Endometrial microvascular endothelial cells (primary cell): Measurements from ENCODE around the gene ACP7. TPM values are rescaled to one million over a fixed set of nuclear protein-coding genes. Genes with fewer than 3 reads are reported as not detected.
"Not testable (repeated sequence)": the region's sequence is repeated elsewhere in the genome, so short reads cannot be mapped to it uniquely, and the experiment has no call there.

Source experiments
- in situ Hi-C: cut with HindIII; loops from 2 replicates; pipeline ENCODE4 v1.10.0; 2017; ENCODE audit warnings: low sequenced_read_pairs, low pct_unique_long_range_greater_than_20kb; ENCODE audit errors: inconsistent ontology term
- total RNA-seq: library from RNA; depleted of rRNA; stranded (reverse); fragments of >200 nt; gene quantifications from one replicate; pipeline ENCODE4 v1.2.3, GENCODE V29; 2015; ENCODE audit errors: inconsistent ontology term

Gene ACP7
- total RNA-seq, 1 donor from 2014 or later: not detected

DNA sequence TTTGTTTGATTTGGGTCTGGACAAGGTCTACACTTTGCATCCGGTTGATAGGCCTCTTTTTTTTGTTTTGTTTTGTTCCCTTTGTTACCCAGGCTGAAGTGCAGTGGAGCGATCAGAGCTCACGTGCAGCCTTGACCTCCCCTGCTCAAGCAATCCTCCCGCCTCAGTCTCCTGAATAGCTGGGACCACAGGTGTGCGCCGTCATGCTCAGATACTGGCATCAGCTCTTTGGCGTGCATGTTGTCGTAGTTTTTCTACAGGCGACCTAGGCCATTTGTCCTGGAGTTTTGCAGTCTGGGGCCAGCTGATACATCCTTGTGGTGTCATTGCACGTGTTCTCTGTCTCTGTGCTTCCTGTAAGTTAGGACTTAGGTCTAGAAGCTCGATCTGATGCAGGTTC, 57.8 kb downstream of the ACP7 start:
- in situ Hi-C loops: no loop called here

DNA sequence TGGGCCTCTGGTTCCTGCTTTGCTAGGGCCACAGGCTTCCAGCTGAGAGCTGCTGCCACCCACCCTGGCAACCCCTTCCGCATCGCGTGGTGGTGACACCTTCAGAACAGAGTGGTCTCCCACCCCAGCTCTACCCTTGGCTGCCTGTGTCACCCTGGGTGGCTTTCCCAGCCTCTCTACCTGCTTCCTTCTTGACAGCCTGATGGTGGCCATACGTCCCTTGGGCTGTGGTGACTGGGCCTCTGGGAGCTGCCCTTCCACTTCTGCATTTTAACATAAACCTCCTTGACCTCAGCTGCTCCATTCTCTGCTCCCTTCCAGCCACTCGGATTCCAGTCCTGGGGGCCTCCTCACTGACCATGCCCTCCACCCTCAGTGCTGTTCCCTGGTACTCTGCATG, 58.5 kb downstream of the ACP7 start:
- in situ Hi-C loops: no loop called here

DNA sequence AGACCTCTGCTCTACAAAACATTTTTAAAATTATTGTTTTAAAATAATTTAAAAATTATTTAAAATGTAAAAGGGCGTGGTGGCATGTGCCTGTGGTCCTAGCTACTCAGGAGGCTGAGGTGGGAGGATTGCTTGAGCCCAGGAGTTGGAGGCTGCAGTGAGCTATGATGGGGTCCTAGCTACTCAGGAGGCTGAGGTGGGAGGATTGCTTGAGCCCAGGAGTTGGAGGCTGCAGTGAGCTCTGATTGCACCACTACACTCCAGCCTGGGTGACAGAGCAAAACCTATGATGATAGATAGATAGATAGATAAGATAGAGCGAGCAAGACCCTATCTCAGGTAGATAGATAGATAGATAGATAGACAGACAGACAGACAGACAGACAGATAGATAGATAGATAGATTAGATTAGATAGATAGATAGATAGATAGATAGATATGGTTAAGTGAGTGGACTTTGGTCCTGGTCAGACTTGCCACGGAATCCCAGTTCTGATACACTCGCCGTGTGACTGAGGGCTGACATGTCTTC, 59.7 kb downstream of the ACP7 start:
- in situ Hi-C loops: not testable (repeated sequence)

DNA sequence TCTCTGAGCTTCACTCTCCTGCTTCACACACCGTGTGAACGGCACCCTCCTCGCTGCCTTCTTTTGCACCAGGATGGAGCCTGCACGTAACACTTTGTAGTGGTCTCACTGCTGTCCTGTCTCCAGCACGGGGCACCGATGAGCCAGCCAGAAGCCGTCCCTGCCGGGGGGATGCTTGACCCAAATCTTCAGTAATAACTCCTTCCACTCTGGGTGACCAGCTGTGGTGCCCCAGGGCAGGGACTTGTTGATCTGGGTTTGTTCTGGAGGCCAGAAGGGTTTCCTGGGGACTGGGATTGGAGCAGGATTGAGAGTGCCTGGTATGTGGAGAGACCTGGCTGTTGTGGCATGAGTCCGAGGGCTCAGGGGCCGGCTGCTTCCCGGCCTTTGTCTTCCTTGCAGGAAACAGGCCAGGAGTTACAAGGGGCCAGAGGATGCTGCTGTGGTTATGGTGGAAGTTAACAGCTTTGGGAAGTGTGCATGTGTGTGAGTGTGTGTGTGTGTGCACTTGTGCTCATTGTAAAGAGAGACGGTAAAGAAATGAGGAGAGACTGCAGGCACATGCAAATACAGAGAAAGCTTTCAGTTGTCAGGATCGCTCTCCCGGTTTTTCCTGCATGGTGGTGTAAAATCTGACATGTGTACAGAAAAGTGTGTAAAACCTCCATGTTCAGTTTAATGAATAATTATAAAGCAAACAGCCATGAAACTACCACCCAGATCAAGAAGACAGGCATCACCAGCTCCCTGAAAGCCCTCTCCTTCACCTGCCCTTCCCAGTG, 60.3 kb downstream of the ACP7 start:
- in situ Hi-C loops: no loop called here

DNA sequence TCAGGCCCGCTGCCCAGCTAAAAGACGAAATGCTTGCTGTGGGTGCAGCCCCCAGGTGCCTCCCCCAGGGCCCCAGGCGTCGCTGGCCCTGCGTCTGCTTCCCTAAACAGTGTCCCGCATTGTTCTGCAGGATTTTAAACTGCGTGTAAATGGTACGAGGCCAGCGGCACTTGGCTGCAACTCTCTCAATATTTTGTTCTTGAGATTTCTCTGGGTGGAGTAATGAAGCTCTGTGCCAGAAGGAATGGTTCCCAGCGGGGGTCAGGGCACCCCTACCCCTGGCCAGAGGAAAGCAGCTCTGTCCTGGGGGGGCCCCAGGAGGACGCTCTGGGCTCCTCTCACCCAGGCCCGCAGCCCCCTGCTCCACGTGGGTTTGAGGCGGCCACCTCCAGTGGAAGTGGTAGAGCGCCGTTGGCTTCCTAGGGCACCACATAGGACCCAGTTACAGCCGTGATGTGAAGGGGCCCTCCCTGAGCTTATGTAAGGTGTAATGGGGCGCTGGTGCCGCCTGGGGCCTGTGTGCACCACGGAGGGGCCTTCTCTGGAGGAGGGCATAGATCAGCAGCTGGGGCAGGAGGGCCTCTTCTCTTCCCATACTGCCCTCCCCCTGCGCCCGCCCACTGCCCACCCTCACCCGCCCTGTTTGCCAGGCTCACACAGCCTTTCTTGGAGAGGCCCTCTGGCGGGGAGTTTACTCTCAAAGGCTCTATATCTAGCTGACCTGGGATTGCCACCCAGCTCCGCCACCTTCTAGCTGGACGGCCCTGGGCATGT, 61.2 kb downstream of the ACP7 start:
- in situ Hi-C loops: no loop called here

DNA sequence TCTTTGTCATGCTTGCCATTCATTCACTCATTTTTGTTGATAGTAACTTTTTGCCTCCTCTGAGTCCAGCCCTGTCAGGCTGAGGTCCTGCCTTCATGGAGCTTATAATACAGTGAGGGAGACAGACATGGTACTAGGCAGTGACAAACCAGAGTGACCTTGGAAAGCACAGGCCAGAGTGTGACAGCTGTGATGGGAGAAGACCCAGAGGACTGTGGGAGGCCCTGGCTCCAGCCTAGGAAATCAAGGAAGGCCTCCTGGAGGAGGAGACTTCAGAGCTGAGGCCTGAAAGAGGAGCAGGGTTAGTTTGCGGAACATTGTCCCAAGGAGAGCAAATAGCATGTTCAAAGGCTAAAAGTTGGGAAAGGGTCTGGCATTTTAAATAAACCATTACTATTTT, 61.9 kb downstream of the ACP7 start:
- in situ Hi-C loops: no loop called here

DNA sequence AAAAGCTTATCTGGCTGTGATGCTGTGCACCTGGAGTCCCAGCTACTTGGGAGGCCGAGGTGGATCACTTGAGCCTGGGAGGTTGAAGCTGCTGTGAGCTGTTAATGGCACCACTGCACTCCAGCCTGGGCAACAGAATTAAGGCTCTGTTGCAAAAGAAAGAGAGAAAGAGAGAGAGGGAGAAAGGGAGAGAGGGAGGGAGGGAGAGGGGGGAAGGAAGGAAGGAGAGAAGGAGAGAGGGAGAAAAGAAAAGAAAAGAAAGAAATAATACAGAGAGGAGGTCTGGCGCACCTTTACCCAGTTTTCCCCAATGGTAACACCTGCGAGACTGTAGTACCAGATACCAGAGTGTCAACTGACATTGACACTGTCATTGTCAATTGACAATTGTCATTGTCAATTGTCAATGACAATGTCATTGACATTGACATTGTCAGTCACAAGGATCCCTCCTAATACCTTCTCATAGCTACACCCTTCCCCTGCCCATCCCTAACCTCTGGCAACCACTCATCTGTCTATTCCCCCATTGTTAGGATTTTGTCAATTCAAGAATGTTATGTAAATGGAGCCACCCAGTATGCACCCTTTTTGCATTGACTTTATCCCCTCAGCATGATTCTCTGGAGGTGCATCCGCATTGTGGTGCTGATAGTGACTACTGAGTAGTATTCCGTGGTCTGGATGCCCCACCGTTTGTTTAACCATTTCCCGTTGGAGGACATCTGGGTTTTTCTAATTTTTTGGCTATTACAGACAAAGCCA, 62.7 kb downstream of the ACP7 start:
- in situ Hi-C loops: no loop called here

DNA sequence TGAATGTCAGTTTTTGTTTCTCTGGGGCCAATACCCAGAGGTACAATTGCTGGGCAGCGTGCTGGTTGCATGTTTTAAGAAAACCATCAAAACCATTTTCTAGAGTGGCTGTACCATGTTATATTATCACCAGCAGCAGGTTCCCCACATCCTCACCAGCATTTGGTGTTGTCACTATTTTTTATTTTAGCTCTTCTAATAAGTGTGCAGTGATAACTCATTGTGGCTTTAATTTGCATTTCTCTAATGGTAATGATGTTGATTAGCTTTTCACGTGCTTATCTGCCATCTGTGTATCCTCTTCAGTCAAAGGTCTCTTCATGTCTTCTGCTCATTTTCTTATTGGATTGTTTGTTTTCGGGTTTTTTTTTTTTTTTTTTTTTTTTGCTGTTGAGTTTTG, 63.3 kb downstream of the ACP7 start:
- in situ Hi-C loops: no loop called here

DNA sequence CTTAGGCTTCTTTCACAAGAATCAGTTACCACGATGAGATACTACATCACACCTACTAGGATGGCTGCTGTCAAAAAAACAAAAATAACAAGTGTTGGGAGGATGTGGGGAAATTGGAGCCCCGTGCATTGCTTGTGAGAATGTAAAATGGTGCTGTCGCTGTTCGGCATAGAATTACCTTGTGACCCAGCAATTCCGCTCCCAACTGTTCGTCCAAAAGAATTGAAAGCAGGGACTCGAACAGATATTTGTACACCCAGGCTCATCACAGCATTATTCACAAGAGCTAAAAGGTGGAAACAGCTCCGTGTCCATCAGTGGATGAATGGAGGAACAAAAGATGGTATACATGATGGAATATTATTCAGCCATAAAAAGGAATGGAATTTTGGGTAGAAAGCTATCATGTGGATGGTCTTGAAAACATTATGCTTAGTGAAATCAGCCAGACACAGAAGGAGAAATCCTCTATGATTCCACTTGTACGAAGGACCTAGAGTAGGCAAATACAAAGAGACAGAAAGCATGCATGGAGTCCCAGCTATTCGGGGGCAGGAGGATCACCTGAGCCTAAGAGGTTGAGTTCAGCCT, 64.9 kb downstream of the ACP7 start:
- in situ Hi-C loops: no loop called here

DNA sequence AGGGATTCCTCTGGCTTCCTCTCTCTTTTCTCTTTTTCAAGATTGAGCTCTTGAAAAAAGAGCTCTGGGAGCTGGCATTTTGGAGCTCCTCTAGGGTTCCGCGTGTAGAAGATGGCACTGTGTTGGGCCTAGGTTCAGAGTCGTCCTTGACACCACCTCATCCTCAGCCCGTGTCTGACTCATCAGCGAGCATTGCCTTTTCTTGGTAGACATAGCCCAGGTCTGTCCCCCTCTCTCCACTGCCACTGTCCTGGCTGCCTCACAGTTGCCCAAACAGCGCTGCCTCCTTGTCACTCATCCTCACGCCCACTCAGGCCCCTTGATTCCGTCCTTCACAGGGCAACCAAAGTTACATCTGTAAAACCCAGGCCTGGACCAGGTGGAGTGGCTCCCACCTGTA, 66.1 kb downstream of the ACP7 start:
- in situ Hi-C loops: no loop called here

DNA sequence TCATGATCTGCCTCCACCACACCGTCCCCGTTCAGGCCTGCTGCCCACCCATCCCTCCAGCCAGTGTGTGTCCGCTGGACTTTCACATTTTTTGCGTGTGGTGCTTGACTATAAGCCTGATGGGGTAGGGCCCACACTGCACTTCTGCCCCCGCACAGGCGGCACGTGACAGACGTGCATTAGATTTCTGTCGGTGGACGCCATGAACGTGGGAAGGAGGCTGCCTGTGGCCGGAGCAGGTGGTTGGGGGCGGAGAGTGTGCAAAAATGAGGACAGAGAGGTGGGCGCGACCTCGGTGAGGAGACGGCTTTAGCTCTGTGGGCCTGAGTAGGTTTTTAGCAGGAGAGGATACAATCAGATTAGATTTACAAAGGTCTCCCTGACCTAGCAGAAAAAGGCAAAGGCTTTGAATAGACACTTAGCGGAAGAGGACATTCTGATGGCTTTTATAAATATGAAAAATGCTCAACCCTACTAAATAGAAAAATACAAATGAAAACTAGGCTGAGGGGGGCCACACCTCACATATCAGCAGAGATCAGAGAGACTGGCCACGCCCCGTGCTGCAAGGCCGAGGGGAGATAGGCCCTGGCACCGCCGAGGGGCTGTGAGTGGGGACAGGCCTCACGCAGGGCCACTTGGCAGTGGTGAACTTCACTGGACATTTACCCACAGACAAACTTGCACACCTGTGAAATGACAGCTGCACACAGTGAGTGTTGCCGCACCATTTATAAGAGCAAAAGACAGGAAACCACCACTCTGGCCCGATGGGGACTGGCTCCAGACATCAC, 66.8 kb downstream of the ACP7 start:
- in situ Hi-C loops: no loop called here

DNA sequence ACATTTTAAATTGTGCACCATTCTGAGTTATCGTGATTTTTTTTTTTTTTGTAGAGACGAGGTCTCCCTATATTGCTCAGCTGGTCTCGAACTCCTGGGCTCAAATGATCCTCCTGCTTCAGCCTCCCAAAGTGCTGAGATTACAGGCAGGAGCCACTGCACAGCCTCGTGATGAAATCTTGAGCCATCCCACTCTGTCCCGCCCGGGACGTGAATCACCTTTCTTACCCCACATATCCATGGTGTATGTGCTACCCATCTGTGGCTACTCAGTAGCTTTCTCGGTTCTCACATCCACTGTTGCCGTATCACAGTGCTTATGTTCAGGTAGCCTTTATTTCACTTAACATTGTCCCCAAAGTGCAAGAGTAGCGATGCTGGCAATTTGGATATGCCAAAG, 67.9 kb downstream of the ACP7 start:
- in situ Hi-C loops: no loop called here

DNA sequence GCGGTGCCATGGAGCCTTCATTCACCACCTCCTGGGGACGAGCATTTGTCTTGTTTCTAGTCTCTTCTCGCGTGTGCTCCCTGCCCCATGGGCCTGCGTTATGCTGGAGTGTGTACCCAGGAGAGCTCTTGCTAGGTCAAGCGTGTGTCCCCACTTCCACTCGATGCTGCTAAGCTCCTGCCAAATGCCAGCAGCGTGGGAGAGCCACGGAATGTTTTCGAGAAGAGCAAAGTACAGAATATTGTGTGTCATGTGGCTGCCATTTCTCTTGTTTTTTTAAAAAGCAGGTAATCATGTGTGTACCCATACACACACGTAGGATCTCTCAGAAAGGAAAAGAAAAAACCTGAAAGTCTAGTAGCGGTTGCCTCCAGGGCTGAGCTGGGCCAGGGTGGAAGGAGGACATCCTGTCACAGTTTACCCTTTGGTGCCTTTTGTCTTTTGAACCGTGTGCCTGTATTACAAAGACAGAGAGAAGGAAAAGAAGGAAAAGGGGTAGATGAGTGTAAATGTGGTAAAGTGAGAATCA, 70.0 kb downstream of the ACP7 start:
- in situ Hi-C loops: no loop called here

DNA sequence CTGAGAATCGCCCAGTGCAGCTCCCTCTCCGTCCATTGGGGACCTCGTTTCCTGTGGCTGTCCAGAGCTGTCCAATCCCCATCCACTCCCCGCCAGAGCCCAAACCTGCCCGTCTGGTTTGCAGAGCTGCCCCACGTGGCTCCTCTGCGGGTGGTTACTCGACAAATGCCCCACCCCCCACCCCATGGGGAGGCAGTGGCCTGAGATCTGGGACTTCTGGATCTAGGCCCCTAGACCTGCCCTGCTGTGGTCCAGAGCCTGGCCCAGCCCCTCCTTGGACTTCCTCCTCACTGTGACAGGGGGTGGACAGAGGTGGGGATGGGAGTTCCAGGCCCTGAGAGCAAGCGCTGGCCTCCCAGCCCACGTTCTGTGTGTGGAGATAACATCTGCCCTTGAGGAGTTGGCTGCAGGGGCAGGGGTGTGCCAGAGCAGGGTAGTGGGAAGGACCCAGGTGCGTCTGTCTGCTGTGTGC, 70.5 kb downstream of the ACP7 start:
- in situ Hi-C loops: no loop called here

DNA sequence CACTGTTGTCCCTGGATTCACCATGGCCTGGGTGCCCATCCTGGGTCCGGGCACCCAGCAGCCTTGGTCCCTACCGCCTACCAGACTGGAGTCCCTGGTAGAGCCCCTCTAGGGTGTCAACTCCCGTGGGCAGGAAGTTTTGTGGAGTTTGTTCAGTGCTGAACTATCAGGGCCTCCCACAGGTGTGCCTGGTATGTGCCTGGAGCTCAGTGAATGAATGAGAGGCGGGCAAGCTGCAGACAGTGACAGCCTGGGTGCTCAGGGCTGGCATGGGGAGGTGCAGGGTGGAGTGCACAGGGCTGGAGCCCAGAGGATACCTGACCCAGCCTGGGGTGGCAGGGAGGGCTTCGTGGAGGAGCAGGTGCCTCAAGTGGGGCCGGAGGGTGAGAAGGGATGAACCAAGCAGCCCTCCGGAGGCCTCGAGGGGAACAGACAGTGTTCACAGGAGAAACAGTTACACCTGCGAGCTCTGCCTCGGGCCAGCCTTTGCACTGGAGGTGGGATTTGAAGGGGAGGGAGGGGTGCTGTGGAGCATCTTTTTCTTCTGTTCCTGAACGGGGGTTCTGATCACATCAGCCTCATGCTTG, 71.0 kb downstream of the ACP7 start:
- in situ Hi-C loops: no loop called here

DNA sequence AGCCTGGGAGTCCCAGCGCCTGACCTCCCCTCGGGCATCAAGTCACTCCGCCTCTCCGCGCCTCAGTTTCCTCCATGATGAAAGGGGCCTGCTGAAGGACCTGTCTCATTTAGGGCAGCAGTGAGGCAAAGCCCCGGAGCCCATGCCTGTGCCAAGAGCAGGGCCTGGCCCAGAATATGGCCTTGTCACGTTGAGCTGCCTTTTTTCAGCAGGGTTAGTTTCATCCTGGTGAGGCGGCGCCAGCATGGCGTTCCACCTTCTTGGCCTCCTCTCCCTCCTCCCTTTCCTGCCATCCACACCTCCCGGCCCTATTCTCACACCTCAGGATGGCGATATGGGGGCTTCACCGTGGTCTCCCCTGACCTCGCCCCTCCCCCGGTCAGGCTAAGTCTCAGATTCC, 71.6 kb downstream of the ACP7 start:
- in situ Hi-C loops: no loop called here

DNA sequence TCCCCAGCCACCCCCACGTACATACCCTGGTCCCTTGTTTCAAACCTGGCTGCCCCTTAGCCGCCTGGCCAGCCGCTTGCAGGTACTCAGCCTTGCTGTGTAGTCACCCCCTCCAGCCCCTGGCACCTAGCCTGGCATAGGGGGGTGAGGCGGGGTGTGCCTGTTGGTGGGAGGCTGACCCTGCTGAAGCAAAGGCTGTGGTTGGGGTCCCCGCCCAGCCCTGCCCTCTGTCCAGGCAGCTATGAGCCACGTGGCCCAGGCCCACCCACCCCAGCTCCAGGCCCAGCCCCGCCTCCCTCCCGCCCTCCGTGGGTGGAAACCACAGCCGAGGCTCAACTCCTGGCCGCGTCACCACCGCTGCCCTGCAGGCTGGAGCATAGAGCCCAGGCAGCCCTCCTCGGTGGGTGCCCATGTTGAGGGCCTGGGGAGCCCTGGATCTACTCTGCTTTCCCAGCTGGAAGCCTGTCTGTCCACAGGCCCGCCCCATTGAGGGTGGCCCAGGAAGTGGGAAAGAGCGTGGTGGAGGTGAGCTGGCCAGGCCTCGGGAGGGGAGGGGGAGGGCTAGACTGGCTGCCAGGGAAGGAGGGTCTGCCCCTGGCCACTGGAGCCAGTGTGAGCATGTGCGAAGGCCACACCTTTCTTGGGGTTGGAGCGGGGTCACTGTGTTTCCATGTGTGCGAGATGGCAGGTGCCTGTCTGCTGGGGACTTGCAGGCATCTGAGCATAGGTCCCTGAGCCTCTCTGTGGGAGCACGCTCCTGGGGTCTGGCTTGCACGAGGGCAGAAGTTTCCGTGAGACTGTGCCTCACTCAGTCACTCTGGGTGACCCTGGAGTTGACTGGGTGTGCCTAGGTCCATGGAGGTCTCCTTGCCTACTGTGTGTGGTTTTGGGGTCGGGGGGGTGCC, 72.4 kb downstream of the ACP7 start:
- in situ Hi-C loops: no loop called here
